Activated CD4-positive, alpha-beta T cell treated with anti-CD3 and anti-CD28 coated beads, Interleukin-2, amount 10 ng/mL, durations not matched to agents 7 days and 5 days (primary cell): ENCODE measurements around the gene RRP1B. TPM values are rescaled to one million over a fixed set of nuclear protein-coding genes. Genes with fewer than 3 reads are reported as not detected.
"Not testable (repeated sequence)": the region's sequence is repeated elsewhere in the genome, so short reads cannot be mapped to it uniquely, and the experiment has no call there.

ENCODE experiments used
- CTCF ChIA-PET: fragments of 350-600 bp; sonication (Branson Sonifier 250); formaldehyde crosslinking; loops from one replicate; lab custom pipeline; 2021; ENCODE audit warnings: antibody characterized with exemption; lab: Charles Lee
- POLR2A ChIA-PET: fragments of 350-600 bp; sonication (Branson Sonifier 250); formaldehyde crosslinking; loops from one replicate; lab custom pipeline; 2021; ENCODE audit warnings: antibody characterized with exemption; lab: Charles Lee
- DNase-seq: peaks from one replicate; pipeline ENCODE4 v3.0.0-alpha.2; 2020
- H3K27ac Mint-ChIP-seq: one replicate; pipeline ENCODE4 v1.8.0; 2021; ENCODE audit warnings: mild to moderate bottlenecking, moderate library complexity, mixed read lengths
- H3K27me3 Mint-ChIP-seq: one replicate; pipeline ENCODE4 v1.8.0; 2021; ENCODE audit warnings: mixed read lengths
- H3K36me3 Mint-ChIP-seq: one replicate; pipeline ENCODE4 v1.8.0; 2021; ENCODE audit warnings: low read depth, mixed read lengths
- H3K4me1 Mint-ChIP-seq: one replicate; pipeline ENCODE4 v1.8.0; 2021; ENCODE audit warnings: mixed read lengths
- H3K4me3 Mint-ChIP-seq: one replicate; pipeline ENCODE4 v1.8.0; 2021; ENCODE audit warnings: mild to moderate bottlenecking, moderate library complexity, mixed read lengths
- H3K9me3 Mint-ChIP-seq: one replicate; pipeline ENCODE4 v1.8.0; 2021; ENCODE audit warnings: mixed read lengths
- total RNA-seq, 2 experiments: library from RNA; stranded (reverse); gene quantifications; one replicate each; pipeline ENCODE4 v1.2.3, GENCODE V29; 2021

The RRP1B gene
- total RNA-seq, 2 experiments from 2014 or later, result 47.7 to 48.1 TPM

GRCh38 chr21:43697758-43698643 is 38.6 kb downstream of the RRP1B start:
- POLR2A ChIA-PET, result no interaction called here
- peak overlapping the region; percentile 62 for H3K27ac Mint-ChIP-seq
- DNase-seq, result peak; percentile 34
- peaks cover 23% of the 10 kb centered on the region for H3K36me3 Mint-ChIP-seq
- H3K27me3 Mint-ChIP-seq, result no peaks in the 10 kb centered on the region
- H3K4me1 Mint-ChIP-seq, result peaks cover 36% of the 10 kb centered on the region
- no peaks in the 10 kb centered on the region for H3K9me3 Mint-ChIP-seq
- H3K4me3 Mint-ChIP-seq, result no peak overlapping the region
- CTCF ChIA-PET, result interaction anchor here (0.6 to 0.9 kb wide), 2 partner anchors 9 to 52 kb away, joined by 3 to 5 read pairs; no protein-coding TSS in a partner anchor

- DNase-seq, POLR2A ChIA-PET, H3K4me3 Mint-ChIP-seq, H3K27me3 Mint-ChIP-seq, H3K27ac Mint-ChIP-seq, H3K9me3 Mint-ChIP-seq: not testable (repeated sequence)
- Mint-ChIP-seq H3K4me1 (peaks cover 41% of the 10 kb centered on the region), H3K36me3 (peaks cover 23% of the 10 kb centered on the region)
- CTCF ChIA-PET, result interaction anchor here (0.7 kb wide), 1 partner anchor 132 kb away, joined by 3 read pairs; no protein-coding TSS in a partner anchor
Measured at GRCh38 chr21:43699492-43699777, 40.1 kb downstream of the RRP1B start.

GRCh38 chr21:43699933-43700599 is 40.7 kb downstream of the RRP1B start:
- peaks cover 20% of the 10 kb centered on the region for H3K36me3 Mint-ChIP-seq
- H3K9me3 Mint-ChIP-seq, result no peaks in the 10 kb centered on the region
- DNase-seq, result no peak
- CTCF ChIA-PET, result interaction anchor here (0.7 to 1.0 kb wide), 3 partner anchors 10 to 131 kb away, joined by 3 read pairs; no protein-coding TSS in a partner anchor
- H3K27me3 Mint-ChIP-seq, result no peaks in the 10 kb centered on the region
- H3K4me3 Mint-ChIP-seq, result no peak overlapping the region
- H3K27ac Mint-ChIP-seq, result no peak overlapping the region
- H3K4me1 Mint-ChIP-seq, result peaks cover 41% of the 10 kb centered on the region
- POLR2A ChIA-PET, result no interaction called here

- CTCF ChIA-PET, result no interaction called here
- Mint-ChIP-seq H3K4me1 (peaks cover 36% of the 10 kb centered on the region), H3K36me3 (peaks cover 5% of the 10 kb centered on the region), H3K27ac (no peak overlapping the region), H3K27me3 (no peaks in the 10 kb centered on the region), H3K9me3 (no peaks in the 10 kb centered on the region), H3K4me3 (no peak overlapping the region)
- DNase-seq, result no peak
- POLR2A ChIA-PET, result no interaction called here
Measured at GRCh38 chr21:43701936-43702784, 42.8 kb downstream of the RRP1B start.

GRCh38 chr21:43702785-43703034 is 43.4 kb downstream of the RRP1B start:
- Mint-ChIP-seq H3K27me3 (no peaks in the 10 kb centered on the region), H3K4me1 (peaks cover 31% of the 10 kb centered on the region), H3K36me3 (peaks cover 2% of the 10 kb centered on the region), H3K9me3 (no peaks in the 10 kb centered on the region), H3K4me3 (peak overlapping the region; percentile 22), H3K27ac (no peak overlapping the region)
- POLR2A ChIA-PET, result no interaction called here
- CTCF ChIA-PET, result no interaction called here
- DNase-seq, result no peak

- POLR2A ChIA-PET, result no interaction called here
- peak overlapping the region; percentile 22 for H3K4me3 Mint-ChIP-seq
- H3K27me3 Mint-ChIP-seq, result no peaks in the 10 kb centered on the region
- H3K9me3 Mint-ChIP-seq, result no peaks in the 10 kb centered on the region
- peak overlapping the region; percentile 54 for H3K27ac Mint-ChIP-seq
- H3K4me1 Mint-ChIP-seq, result peaks cover 26% of the 10 kb centered on the region
- DNase-seq, result peak; percentile 49
- H3K36me3 Mint-ChIP-seq, result no peaks in the 10 kb centered on the region
- CTCF ChIA-PET, result no interaction called here
Measured at GRCh38 chr21:43703035-43703880, 43.9 kb downstream of the RRP1B start.

- ChIA-PET POLR2A (interaction anchor here (0.5 kb wide), 1 partner anchor 27 kb away, joined by 5 read pairs; no protein-coding TSS in a partner anchor), CTCF (interaction anchor here (0.9 to 1.4 kb wide), 2 partner anchors 10 to 15 kb away, joined by 4 to 5 read pairs; no protein-coding TSS in a partner anchor)
- H3K27me3 Mint-ChIP-seq, result peaks cover 10% of the 10 kb centered on the region
- H3K27ac Mint-ChIP-seq, result no peak overlapping the region
- no peaks in the 10 kb centered on the region for H3K9me3 Mint-ChIP-seq
- no peak overlapping the region for H3K4me3 Mint-ChIP-seq
- H3K36me3 Mint-ChIP-seq, result no peaks in the 10 kb centered on the region
- DNase-seq, result no peak
- peaks cover 9% of the 10 kb centered on the region for H3K4me1 Mint-ChIP-seq
Measured at GRCh38 chr21:43707462-43707861, 48.1 kb downstream of the RRP1B start.

- no peaks in the 10 kb centered on the region for H3K4me1 Mint-ChIP-seq
- no peak overlapping the region for H3K4me3 Mint-ChIP-seq
- no peak for DNase-seq
- ChIA-PET CTCF (no interaction called here), POLR2A (interaction anchor here (0.5 kb wide), 1 partner anchor 14 kb away, joined by 4 read pairs; no protein-coding TSS in a partner anchor)
- no peaks in the 10 kb centered on the region for H3K9me3 Mint-ChIP-seq
- H3K27ac Mint-ChIP-seq, result no peak overlapping the region
- H3K27me3 Mint-ChIP-seq, result peaks cover 14% of the 10 kb centered on the region
- H3K36me3 Mint-ChIP-seq, result no peaks in the 10 kb centered on the region
Measured at GRCh38 chr21:43708745-43709381, 49.5 kb downstream of the RRP1B start.

GRCh38 chr21:43712268-43712942 is 53.0 kb downstream of the RRP1B start:
- H3K27ac Mint-ChIP-seq, result peak overlapping the region; percentile 25
- POLR2A ChIA-PET, result no interaction called here
- DNase-seq, result no peak
- no peaks in the 10 kb centered on the region for H3K9me3 Mint-ChIP-seq
- CTCF ChIA-PET, result no interaction called here
- H3K36me3 Mint-ChIP-seq, result no peaks in the 10 kb centered on the region
- no peak overlapping the region for H3K4me3 Mint-ChIP-seq
- peaks cover 28% of the 10 kb centered on the region for H3K27me3 Mint-ChIP-seq
- H3K4me1 Mint-ChIP-seq, result no peaks in the 10 kb centered on the region

- DNase-seq, H3K36me3 Mint-ChIP-seq, H3K27ac Mint-ChIP-seq, POLR2A ChIA-PET, H3K9me3 Mint-ChIP-seq, H3K4me3 Mint-ChIP-seq, H3K4me1 Mint-ChIP-seq: not testable (repeated sequence)
- CTCF ChIA-PET, result interaction anchor here (0.6 to 0.9 kb wide), 2 partner anchors 20 to 364 kb away, joined by 3 to 4 read pairs; no protein-coding TSS in a partner anchor
- peaks cover 34% of the 10 kb centered on the region for H3K27me3 Mint-ChIP-seq
Measured at GRCh38 chr21:43713123-43713522, 53.8 kb downstream of the RRP1B start.
